MM.1S (cell line): ENCODE data around the gene BCAS3.
"Not testable (repeated sequence)": the region's sequence is repeated elsewhere in the genome, so short reads cannot be mapped to it uniquely, and the experiment has no call there.

Experiments
- DNase-seq: peaks from one replicate; pipeline ENCODE4 v3.0.0-alpha.2; 2015
- H2AFZ ChIP-seq: fragments of 300-600 bp; sonication (generic); 2 replicates; pipeline ENCODE4 v1.6.0; 2016; ENCODE audit warnings: antibody characterized with exemption, low read length
- H3F3A ChIP-seq: fragments of 300-600 bp; sonication (generic); 2 replicates; pipeline ENCODE4 v1.6.1; 2016; ENCODE audit warnings: mild to moderate bottlenecking, antibody characterized with exemption, low read length, moderate library complexity, mixed read lengths; ENCODE audit not compliant: insufficient read depth
- H3K27ac ChIP-seq: fragments of 300-600 bp; sonication (generic); 2 replicates; pipeline ENCODE4 v1.5.1; 2016; ENCODE audit warnings: mild to moderate bottlenecking, low read length
- H3K27me3 ChIP-seq: fragments of 300-600 bp; sonication (generic); replicated peaks from 2 replicates; pipeline ENCODE4 v1.6.0; 2016; ENCODE audit warnings: low read length; ENCODE audit not compliant: insufficient read depth
- H3K36me3 ChIP-seq: fragments of 300-600 bp; sonication (generic); replicated peaks from 2 replicates; pipeline ENCODE4 v1.6.1; 2016; ENCODE audit warnings: mild to moderate bottlenecking, low read length, mixed read lengths; ENCODE audit not compliant: insufficient read depth
- H3K4me1 ChIP-seq: fragments of 300-600 bp; sonication (generic); 2 replicates; pipeline ENCODE4 v1.6.1; 2016; ENCODE audit warnings: low read length, mixed read lengths
- H3K4me2 ChIP-seq: fragments of 300-600 bp; sonication (generic); 2 replicates; pipeline ENCODE4 v1.6.0; 2016; ENCODE audit warnings: low read depth, low read length
- H3K4me3 ChIP-seq: fragments of 300-600 bp; sonication (generic); 2 replicates; pipeline ENCODE4 v1.5.1; 2016; ENCODE audit warnings: low read length, mixed read lengths
- H3K79me2 ChIP-seq: fragments of 300-600 bp; sonication (generic); 2 replicates; pipeline ENCODE4 v1.6.1; 2016; ENCODE audit warnings: mixed run types, low read length, mixed read lengths
- H3K9ac ChIP-seq: fragments of 300-600 bp; sonication (generic); 2 replicates; pipeline ENCODE4 v1.6.1; 2016; ENCODE audit warnings: low read length, mixed read lengths
- H3K9me2 ChIP-seq: fragments of 300-600 bp; sonication (generic); replicated peaks from 2 replicates; pipeline ENCODE4 v1.6.1; 2016; ENCODE audit warnings: mild to moderate bottlenecking, low read length, mixed read lengths; ENCODE audit not compliant: insufficient read depth
- H3K9me3 ChIP-seq: fragments of 300-600 bp; sonication (generic); replicated peaks from 2 replicates; pipeline ENCODE4 v1.6.1; 2016; ENCODE audit warnings: mild to moderate bottlenecking, low read length, mixed read lengths; ENCODE audit not compliant: insufficient read depth
- H4K20me1 ChIP-seq: fragments of 300-600 bp; sonication (generic); 2 replicates; pipeline ENCODE4 v1.6.1; 2016; ENCODE audit warnings: mild to moderate bottlenecking, low read length, moderate library complexity, mixed read lengths; ENCODE audit not compliant: insufficient read depth
- CTCF ChIP-seq: fragments of 300-600 bp; sonication (generic); IDR thresholded peaks from 2 replicates; pipeline ENCODE4 v1.5.1; 2016; ENCODE audit warnings: antibody characterized with exemption, low read length, mixed read lengths
- EZH2 ChIP-seq: fragments of 300-600 bp; sonication (generic); optimal IDR thresholded peaks from 2 replicates; pipeline ENCODE3; 2017; ENCODE audit warnings: low read depth, mild to moderate bottlenecking, antibody characterized with exemption, low read length, mixed read lengths
- EZH2phosphoT487 ChIP-seq: fragments of 300-600 bp; sonication (generic); IDR thresholded peaks from 2 replicates; pipeline ENCODE4 v1.6.1; 2018; ENCODE audit warnings: antibody characterized with exemption, low read length

Gene BCAS3

GRCh38 chr17:60754057-60754604 lies 76.5 kb downstream of the BCAS3 start:
- H2AFZ ChIP-seq: no peak overlapping the region
- TF ChIP-seq EZH2phosphoT487: no peak
- TF ChIP-seq CTCF: no peak
- no peak for TF ChIP-seq EZH2

GRCh38 chr17:60756798-60757197 lies 79.1 kb downstream of the BCAS3 start:
- H3F3A ChIP-seq, H3K27me3 ChIP-seq, H4K20me1 ChIP-seq, H3K4me1 ChIP-seq, H3K9ac ChIP-seq, H3K27ac ChIP-seq, H3K79me2 ChIP-seq, H3K9me3 ChIP-seq, H3K4me3 ChIP-seq, DNase-seq, H3K9me2 ChIP-seq, H3K36me3 ChIP-seq, H2AFZ ChIP-seq, H3K4me2 ChIP-seq: not testable (repeated sequence)

More at GRCh38 chr17:60754057-60754604, 76.5 kb downstream of the BCAS3 start:
- no peak overlapping the region for H3K27ac ChIP-seq
- no peak overlapping the region for H3K4me3 ChIP-seq
- H3K9ac ChIP-seq: no peak overlapping the region
- no peak for DNase-seq
- H3K9me3 ChIP-seq: no peaks in the 10 kb centered on the region
- H3K36me3 ChIP-seq: no peaks in the 10 kb centered on the region
- H3K79me2 ChIP-seq: no peaks in the 10 kb centered on the region
- no peaks in the 10 kb centered on the region for H4K20me1 ChIP-seq
- no peak overlapping the region for H3K4me2 ChIP-seq
- no peaks in the 10 kb centered on the region for H3K9me2 ChIP-seq
- H3K27me3 ChIP-seq: no peaks in the 10 kb centered on the region
- H3K4me1 ChIP-seq: no peaks in the 10 kb centered on the region
- H3F3A ChIP-seq: no peaks in the 10 kb centered on the region

GRCh38 chr17:60757437-60757836 lies 79.8 kb downstream of the BCAS3 start:
- Histone ChIP-seq H3K27me3 (no peaks in the 10 kb centered on the region), H3F3A (no peaks in the 10 kb centered on the region), H3K9me2 (no peaks in the 10 kb centered on the region), H4K20me1 (no peaks in the 10 kb centered on the region), H3K36me3 (no peaks in the 10 kb centered on the region), H3K4me3 (no peak overlapping the region), H3K9ac (no peak overlapping the region), H2AFZ (no peak overlapping the region), H3K79me2 (no peaks in the 10 kb centered on the region), H3K4me2 (no peak overlapping the region), H3K27ac (no peak overlapping the region), H3K9me3 (no peaks in the 10 kb centered on the region), H3K4me1 (no peaks in the 10 kb centered on the region)
- TF ChIP-seq EZH2phosphoT487 (no peak), EZH2 (no peak), CTCF (no peak)
- no peak for DNase-seq

- no peaks in the 10 kb centered on the region for H3K4me1 ChIP-seq
- H3K9me2 ChIP-seq: no peaks in the 10 kb centered on the region
- no peak overlapping the region for H3K4me3 ChIP-seq
- H3K27me3 ChIP-seq: no peaks in the 10 kb centered on the region
- H3F3A ChIP-seq: no peaks in the 10 kb centered on the region
- H3K9ac ChIP-seq: no peak overlapping the region
- H3K9me3 ChIP-seq: no peaks in the 10 kb centered on the region
- H2AFZ ChIP-seq: no peak overlapping the region
- H3K27ac ChIP-seq: no peak overlapping the region
- no peak for DNase-seq
- TF ChIP-seq CTCF (no peak), EZH2 (no peak), EZH2phosphoT487 (no peak)
- no peaks in the 10 kb centered on the region for H3K36me3 ChIP-seq
- no peaks in the 10 kb centered on the region for H3K79me2 ChIP-seq
- no peak overlapping the region for H3K4me2 ChIP-seq
- H4K20me1 ChIP-seq: no peaks in the 10 kb centered on the region
Observed at GRCh38 chr17:60759756-60760155, 82.1 kb downstream of the BCAS3 start.

- H4K20me1 ChIP-seq, H3K9me2 ChIP-seq, H3K4me3 ChIP-seq, H3K4me1 ChIP-seq, H3K9me3 ChIP-seq, H2AFZ ChIP-seq, H3K79me2 ChIP-seq, H3K27ac ChIP-seq, DNase-seq, H3K27me3 ChIP-seq, H3K36me3 ChIP-seq, H3K9ac ChIP-seq, H3F3A ChIP-seq, H3K4me2 ChIP-seq: not testable (repeated sequence)
Observed at GRCh38 chr17:60761301-60761700, 83.7 kb downstream of the BCAS3 start.
